ENCODE results near the gene PTPRN2. TPM values are rescaled to one million over a fixed set of nuclear protein-coding genes. Genes with fewer than 3 reads are reported as not detected.

PTPRN2 gene
- total RNA-seq, 1 donor from 2014 or later, result 11.4 TPM

DNA sequence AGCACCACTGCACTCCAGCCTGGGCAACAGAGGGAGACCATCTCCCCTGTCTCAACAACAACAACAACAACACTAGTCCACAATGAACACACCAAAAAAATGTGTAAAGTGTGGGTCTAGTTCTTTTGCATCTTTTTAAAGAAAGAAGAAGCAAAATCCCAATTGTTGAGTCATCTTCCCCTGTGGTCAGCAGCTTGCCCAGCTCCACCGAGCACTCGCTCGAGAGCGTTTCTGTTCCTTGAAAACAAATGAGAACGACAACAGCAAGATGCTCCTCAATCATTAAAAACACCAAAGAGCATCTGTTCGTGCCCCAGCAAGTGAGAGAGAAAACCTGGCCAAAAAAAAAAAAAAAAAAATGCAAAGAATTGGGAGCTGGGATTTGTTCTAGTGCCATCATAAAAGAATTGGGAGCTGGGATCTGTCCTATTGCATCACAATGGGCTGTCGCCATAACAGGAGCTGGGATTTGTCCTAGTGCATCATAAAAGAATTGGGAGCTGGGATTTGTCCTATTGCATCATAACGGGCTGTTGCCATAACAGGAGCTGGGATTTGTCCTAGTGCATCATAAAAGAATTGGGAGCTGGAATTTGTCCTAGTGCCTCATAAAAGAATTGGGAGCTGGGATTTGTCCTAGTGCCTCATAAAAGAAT, 118.1 kb downstream of the PTPRN2 start:
- H3K27me3 Mint-ChIP-seq, result peaks cover 7% of the 10 kb centered on the region
- no peak for DNase-seq (ENCODE audit: low spot score, unreplicated experiment)
- peaks cover 2% of the 10 kb centered on the region for H3K9me3 Mint-ChIP-seq (ENCODE audit: low read depth)
- peaks cover 4% of the 10 kb centered on the region for H3K4me1 Mint-ChIP-seq (ENCODE audit: low read depth)
- H3K36me3 Mint-ChIP-seq (ENCODE audit: insufficient read depth), result no peaks in the 10 kb centered on the region
- no peak overlapping the region for H3K27ac Mint-ChIP-seq
- H3K4me3 Mint-ChIP-seq (ENCODE audit: low read depth), result no peak overlapping the region
- TF ChIP-seq, protein P1, sequence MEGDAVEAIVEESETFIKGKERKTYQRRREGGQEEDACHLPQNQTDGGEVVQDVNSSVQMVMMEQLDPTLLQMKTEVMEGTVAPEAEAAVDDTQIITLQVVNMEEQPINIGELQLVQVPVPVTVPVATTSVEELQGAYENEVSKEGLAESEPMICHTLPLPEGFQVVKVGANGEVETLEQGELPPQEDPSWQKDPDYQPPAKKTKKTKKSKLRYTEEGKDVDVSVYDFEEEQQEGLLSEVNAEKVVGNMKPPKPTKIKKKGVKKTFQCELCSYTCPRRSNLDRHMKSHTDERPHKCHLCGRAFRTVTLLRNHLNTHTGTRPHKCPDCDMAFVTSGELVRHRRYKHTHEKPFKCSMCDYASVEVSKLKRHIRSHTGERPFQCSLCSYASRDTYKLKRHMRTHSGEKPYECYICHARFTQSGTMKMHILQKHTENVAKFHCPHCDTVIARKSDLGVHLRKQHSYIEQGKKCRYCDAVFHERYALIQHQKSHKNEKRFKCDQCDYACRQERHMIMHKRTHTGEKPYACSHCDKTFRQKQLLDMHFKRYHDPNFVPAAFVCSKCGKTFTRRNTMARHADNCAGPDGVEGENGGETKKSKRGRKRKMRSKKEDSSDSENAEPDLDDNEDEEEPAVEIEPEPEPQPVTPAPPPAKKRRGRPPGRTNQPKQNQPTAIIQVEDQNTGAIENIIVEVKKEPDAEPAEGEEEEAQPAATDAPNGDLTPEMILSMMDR (IDR thresholded peaks at IDR 0.05; ENCODE audit: unreplicated experiment), result no peak

DNA sequence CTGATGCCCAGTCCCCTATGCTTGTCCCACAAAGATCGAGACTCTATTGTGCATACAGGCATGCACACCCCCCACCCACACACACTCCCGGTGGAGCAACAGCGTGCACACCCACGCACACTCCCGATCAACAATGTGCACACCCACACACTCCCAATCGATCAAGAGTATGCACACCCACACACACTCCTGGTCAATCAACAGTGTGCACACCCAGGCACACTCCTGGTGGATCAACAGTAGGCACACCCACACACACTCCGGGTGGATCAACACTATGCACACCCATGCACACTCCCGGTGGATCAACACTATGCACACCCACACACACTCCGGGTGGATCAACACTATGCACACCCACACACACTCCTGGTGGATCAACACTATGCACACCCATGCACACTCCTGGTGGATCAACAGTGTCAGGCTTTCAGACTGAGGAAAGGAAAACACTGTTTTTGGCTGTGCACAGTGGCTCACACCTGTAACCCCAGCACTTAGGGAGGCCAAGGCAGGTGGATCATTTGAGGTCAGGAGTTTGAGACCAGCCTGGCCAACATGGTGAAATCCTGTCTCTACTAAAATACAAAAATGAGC, 118.8 kb downstream of the PTPRN2 start:
- Mint-ChIP-seq H3K36me3 (ENCODE audit: insufficient read depth) (no peaks in the 10 kb centered on the region), H3K4me1 (ENCODE audit: low read depth) (peaks cover 4% of the 10 kb centered on the region), H3K27me3 (peaks cover 7% of the 10 kb centered on the region), H3K27ac (no peak overlapping the region), H3K4me3 (ENCODE audit: low read depth) (no peak overlapping the region), H3K9me3 (ENCODE audit: low read depth) (peaks cover 5% of the 10 kb centered on the region)
- no peak for DNase-seq (ENCODE audit: low spot score, unreplicated experiment)
- TF ChIP-seq, protein P1 (IDR thresholded peaks at IDR 0.05; ENCODE audit: unreplicated experiment), result no peak

DNA sequence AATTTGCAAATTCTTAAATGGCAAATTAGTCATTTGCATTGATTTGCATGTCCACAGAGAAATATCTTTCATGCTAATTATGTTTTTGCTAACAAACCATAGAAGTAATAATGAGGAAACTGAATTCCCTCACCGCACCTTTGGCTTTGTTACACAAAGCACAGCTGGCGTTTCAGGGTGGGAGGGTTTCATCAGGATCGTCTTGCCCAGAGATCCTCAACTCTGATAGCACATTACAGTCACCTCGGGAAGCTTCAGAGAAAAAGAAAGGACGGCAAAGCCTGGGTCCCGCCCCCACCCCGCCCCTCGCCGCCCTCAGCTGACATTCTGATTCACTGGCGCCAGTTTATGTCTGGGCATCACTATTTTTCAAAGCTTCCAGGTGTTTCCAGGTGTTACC, 119.4 kb downstream of the PTPRN2 start:
- DNase-seq (ENCODE audit: low spot score, unreplicated experiment), result no peak
- TF ChIP-seq, protein P1 (IDR thresholded peaks at IDR 0.05; ENCODE audit: unreplicated experiment), result no peak
- no peak overlapping the region for H3K4me3 Mint-ChIP-seq (ENCODE audit: low read depth)
- no peak overlapping the region for H3K27ac Mint-ChIP-seq
- H3K9me3 Mint-ChIP-seq (ENCODE audit: low read depth), result peaks cover 9% of the 10 kb centered on the region
- H3K27me3 Mint-ChIP-seq, result peaks cover 7% of the 10 kb centered on the region
- peaks cover under 1% of the 10 kb centered on the region for H3K4me1 Mint-ChIP-seq (ENCODE audit: low read depth)
- no peaks in the 10 kb centered on the region for H3K36me3 Mint-ChIP-seq (ENCODE audit: insufficient read depth)

DNA sequence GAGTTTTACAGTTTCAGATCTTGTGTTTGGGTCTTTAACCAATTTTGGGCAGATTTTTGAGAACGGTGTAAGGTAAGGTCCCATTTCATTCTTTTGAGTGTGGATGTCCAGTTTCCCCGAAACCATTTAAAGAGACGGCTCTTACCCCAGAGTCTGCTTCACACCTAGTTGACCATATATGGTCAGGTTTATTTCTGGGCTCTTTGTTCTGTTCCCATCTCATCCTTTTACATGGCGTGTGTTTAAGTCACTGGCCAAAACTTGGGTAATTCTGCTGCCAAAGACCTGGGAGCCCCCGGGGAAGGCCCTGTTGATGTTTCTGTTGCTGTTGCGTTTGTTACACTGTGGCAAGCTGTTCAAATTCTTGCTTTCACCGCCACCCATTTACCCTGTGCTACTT, 120.1 kb downstream of the PTPRN2 start:
- H3K9me3 Mint-ChIP-seq (ENCODE audit: low read depth), result peaks cover 11% of the 10 kb centered on the region
- TF ChIP-seq, protein P1 (IDR thresholded peaks at IDR 0.05; ENCODE audit: unreplicated experiment), result no peak

DNA sequence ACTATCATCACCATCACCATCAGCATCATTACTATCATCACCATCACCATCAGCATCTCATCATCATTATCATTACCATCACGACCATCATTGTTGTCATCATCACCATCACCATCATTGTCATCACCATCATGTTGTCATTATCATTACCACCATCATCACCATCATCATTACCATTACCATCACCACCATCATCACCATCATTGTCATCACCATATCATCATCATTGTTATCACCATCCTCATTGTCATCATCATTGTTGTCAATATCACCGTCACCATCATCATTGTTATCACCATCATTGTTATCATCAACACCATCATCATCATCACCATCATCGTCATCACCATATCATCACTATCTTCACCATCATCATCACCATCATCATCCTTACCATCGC, 124.3 kb downstream of the PTPRN2 start:
- no peak for DNase-seq (ENCODE audit: low spot score, unreplicated experiment)
- Mint-ChIP-seq H3K27ac (no peak overlapping the region), H3K4me1 (ENCODE audit: low read depth) (no peaks in the 10 kb centered on the region), H3K9me3 (ENCODE audit: low read depth) (peaks cover 11% of the 10 kb centered on the region), H3K4me3 (ENCODE audit: low read depth) (no peak overlapping the region), H3K27me3 (peaks cover 6% of the 10 kb centered on the region), H3K36me3 (ENCODE audit: insufficient read depth) (no peaks in the 10 kb centered on the region)
- TF ChIP-seq, protein P1 (IDR thresholded peaks at IDR 0.05; ENCODE audit: unreplicated experiment), result no peak

More for the DNA sequence above, 120.1 kb downstream of the PTPRN2 start:
- Mint-ChIP-seq H3K27ac (no peak overlapping the region), H3K4me1 (ENCODE audit: low read depth) (no peaks in the 10 kb centered on the region), H3K36me3 (ENCODE audit: insufficient read depth) (no peaks in the 10 kb centered on the region), H3K4me3 (ENCODE audit: low read depth) (no peak overlapping the region), H3K27me3 (peaks cover 7% of the 10 kb centered on the region)
- no peak for DNase-seq (ENCODE audit: low spot score, unreplicated experiment)
